HG02623 (cell line): Measurements from ENCODE around the gene TTYH3.

ENCODE experiments used
- ATAC-seq: cut with Tn5 transposase; IDR thresholded peaks from one replicate; pipeline ENCODE4 v1.9.1; 2021; ENCODE audit warnings: moderate library complexity; ENCODE audit not compliant: unreplicated experiment

Gene TTYH3

GRCh38 chr7:2634267-2635145, 2.7 kb downstream of the TTYH3 start:
- ATAC-seq = no peak

GRCh38 chr7:2635148-2635668, 3.4 kb downstream of the TTYH3 start:
- no peak for ATAC-seq

DNA sequence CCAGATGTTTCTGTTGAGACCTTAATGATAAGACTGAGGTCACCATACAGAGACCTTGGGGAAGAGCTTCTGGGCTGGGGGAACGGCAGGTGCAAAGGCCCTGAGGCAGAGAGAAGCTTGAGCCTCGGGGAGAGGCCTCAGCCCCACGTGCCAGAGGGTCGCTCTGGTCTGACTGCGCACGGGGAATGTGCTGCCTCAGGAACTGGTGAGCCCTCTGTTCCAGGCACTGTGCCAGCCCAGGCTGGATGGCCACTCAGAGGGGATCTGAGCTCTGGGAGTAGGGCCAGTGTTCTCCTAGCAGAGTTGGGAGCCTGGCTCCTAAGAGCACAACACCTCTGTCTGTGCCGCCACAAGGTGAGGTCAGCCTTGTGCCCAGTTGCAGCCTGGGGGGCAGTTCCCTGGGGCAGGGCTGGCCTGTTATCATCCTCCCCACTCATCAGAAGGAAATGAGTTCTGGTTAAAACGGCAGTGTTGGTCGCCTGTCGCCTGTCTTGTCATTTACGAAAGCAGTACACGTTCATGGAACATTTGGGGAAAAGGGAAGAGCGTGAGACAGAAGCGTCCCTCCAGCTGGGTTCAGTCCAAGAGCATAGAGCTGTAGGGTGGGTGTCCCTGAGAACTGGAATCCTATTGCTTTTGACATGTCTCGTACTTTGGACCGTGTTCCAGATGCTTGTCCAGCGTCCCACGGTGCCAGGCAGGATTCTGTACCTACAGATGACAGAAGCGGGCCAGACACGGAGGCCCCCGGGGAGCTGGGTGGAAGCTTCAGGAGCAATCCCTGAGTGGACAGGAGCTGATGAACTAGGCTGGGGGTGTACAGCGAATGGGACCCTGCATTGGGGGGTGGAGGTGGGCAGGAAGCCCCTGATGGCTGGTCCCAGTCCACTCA, 4.3 kb downstream of the TTYH3 start:
- ATAC-seq = no peak

DNA sequence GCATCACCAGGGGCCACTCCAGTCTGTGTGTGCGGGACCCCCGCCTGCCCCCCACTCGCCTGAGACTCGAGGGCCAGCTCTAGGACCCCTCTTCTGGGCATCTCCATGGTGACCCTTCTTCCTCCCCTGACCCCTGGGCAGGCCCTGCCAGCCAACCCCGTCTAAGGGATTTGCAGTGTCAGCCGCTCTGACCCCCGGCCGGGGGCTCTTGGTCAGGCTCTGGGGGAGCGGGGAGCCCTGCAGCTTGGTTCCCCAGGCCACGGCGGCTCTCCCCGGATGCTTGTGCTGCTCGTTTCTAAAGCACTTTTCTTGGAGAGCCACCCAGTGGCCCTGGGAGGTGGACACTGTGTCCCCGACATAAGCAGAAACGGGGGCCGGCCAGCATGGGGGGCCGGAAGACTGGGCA, 5.3 kb downstream of the TTYH3 start:
- ATAC-seq = no peak

DNA sequence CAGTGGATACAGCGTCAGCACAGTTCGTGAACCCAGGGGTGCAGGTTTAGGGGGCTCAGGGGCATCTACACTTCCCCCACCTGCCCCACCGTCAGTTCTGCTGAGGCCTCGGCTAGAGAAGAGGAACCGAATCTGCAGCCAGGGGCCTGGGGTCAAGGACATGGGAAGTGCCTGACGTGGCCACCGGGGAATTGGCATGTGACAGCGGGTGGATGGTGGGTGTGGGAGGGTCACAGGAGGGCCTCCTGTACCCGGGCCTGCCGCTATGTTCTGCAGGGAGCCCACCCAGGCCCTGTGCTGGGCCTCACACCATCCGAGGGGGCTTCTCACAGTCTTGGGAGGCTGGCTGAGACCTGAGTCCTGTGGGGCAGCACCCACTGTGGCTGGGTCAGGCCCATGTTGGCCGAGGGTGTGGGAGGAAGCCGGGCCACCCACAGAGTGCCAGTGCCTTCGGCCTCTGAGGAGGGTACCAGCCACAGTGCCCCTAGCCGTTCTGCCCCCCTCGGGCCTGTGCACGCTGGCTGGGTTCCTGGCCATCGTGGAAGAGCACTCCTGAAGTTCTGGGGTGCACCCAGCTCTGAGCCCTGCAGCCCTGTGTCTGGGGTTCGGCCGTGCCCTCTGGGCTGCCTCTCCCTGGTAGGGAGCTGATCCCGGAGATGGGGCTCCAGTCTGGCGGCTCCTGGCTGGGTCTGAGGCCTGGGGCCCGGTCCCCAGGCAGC, 5.9 kb downstream of the TTYH3 start:
- no peak for ATAC-seq

DNA sequence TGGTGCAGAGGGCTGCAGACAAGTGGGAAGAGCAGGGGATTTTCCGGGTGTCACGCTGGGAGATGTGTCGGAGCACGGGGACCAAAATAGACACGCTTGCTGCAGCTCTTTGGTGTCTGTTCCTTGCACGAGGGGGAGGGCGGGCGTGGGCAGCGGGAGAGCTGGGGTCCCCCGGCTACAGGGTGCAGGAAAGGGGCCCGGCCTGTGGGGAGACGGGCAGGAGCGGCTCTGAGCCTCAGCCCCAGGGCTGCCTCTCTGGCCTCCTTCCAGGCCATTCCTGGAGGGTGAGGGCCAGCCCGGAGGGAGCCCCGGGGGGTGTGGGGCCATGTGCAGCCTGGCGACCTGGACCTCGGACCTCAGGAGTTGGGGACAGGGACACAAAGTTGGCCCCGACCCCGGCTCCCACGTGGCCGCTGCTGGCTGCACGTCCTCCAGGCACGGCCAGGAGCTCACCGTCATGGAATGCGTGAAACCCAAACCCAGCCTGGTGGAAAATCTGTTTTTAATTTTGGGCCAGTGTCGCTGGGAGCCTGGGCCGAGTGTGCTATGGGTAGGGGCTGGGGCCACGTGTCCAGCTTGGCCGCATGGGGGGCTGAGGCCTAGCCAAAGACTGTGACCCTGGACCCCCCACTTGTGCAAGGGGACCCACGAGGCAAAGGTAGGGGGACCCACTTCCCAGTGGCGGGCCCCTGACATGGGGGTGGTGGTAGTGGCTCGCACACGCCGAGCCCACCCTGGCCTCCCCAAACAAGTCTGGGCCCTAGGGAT, 6.6 kb downstream of the TTYH3 start:
- ATAC-seq = no peak

- ATAC-seq = no peak
Measured at GRCh38 chr7:2639181-2639681, 7.4 kb downstream of the TTYH3 start.

DNA sequence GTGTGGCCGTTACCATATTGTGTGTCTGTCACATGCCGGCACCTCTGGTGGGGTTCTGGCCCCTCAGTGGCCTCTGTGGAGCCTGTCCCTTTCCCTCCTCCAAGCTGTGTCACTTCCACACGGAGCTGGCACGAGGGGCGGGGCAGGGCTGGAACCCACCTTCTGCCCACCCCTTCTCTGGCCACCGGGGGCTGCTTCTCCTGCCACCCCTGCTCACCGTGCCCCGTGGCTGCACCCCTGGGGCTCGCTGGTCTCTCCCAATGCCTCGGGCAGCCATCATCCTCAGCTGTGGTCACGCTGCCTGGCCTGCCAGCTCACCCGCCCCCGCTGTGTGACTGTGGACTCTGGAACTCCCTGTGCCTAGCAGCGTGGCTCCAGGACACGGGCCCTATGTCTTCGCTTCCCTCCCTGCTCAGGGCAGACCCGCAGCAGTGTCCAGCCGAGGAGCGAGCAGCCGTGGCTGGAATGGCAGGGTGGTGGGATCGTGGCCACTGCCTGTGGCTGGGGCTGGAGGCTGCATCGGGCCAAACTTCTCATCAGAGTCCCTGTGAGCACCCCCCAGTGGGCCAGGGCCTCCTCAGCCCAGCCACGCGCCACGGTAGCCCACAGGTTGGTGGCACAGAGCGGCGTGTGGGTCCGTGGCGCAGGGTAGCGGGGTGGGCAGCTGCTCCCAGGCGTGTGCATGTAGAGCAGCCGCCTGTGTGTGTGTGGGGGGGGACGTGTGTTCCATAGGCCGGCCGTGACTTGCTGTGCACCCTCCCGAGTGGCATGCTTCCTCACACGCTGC, 8.1 kb downstream of the TTYH3 start:
- no peak for ATAC-seq

DNA sequence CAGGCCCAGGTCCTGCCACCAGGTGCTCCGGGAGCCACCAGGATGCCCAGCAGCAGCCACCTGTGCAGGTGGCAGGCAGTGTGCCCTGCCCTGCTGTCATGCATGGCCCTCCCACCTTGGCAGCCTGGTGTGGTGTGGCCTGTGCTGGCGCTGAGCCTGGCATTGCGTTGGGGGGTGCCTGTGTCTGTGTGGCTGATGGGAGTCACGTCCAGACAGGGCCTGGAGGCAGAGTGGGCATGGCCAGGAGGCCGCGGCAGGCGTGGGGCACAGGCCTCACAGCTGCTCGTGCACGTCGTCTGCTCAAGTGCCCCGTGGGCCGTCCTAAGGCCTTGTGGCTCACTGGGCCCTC, 8.7 kb downstream of the TTYH3 start:
- no peak for ATAC-seq

DNA sequence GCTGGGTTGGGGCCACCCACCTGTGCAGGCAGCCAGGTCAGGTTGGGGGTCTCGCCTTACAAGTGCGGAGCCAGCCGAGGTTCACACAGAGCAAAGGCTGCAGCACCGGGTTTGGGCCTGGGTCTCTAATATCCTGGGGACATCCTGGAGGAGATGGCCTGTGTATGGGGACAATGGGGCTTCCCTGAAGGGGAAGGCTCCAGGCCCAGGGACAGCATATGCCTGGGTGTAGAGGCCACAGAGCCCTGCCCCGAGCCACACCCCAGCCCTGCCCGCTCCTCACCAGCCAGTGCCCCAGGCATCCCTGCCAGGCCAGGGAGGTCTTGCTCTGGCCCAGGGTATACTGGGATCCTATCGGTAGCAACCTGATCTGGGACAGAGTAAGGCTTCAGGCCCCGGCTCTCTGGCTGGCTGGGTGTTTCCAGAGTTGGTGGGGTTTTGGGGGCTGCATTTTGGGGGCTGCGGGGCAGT, 9.1 kb downstream of the TTYH3 start:
- ATAC-seq = no peak

DNA sequence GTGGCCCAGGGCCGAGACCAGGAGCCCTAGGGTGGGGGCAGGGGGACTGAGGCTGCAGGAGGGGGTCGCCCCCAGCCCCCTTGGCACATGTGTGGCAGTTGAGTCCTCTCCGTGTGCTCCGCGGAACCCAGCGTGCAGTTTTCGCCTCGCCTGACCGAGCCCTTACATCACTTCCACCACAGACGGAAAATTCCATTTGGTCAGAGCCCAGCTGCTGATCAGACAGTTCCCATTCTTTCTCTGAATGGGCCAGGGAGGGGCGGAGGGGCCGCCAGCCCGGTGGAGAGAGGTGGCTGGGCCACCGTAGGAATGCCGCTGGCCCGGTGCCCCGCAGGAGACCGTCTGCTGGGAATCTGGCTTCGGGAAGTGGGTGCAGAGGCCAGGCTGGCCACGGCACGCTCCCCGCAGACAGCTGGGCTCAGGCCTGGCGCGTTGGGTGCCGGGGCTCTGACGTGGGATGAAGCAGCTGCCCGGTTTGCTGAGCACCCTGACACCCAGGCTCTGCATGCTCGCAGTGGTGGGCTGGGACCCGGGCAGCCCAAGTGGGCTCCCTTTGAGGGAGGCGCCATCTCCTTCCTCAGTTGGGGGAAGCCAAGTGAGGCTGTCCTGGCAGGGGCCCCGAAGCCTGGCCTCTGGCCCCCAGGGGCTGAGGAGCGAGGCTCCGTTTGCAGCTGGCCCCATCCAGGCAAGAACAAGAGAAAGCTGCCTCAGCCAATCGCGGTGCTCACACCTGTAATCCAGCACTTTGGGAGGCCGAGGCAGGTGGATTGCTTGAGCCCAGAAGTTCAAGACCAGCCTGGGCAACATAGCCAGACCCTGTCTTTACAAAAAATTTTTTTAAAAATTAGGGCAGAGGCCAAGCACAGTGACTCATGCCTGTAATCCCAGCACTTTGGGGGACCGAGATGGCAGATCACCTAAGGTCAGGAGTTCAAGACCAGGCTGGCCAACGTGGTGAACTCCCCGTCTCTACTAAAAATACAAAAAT, 9.9 kb downstream of the TTYH3 start:
- ATAC-seq = no peak

GRCh38 chr7:2643386-2644219, 11.8 kb downstream of the TTYH3 start:
- no peak for ATAC-seq

GRCh38 chr7:2644220-2644561, 12.4 kb downstream of the TTYH3 start:
- no peak for ATAC-seq

GRCh38 chr7:2644562-2645273, 12.9 kb downstream of the TTYH3 start:
- peak; percentile 23 for ATAC-seq

- ATAC-seq = peak; percentile 44
Measured at GRCh38 chr7:2645274-2645868, 13.6 kb downstream of the TTYH3 start.

DNA sequence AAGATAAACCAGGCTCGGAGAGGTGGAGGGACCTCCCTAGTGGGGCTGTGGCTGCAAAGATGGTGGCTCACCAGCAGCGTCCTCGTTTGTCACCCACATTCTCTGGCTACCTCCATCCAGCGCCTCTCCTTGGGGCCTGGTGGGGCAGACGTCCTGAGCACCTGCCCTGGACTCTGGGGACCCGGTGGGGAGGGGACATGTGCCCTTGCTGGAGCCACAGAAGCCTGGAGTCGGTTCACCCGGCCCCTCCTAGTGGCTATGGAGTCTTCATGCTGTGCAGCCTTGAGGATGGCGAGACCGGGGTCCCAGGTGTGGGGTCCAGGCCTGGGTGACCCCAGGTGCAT, 14.5 kb downstream of the TTYH3 start:
- ATAC-seq = no peak
